ENCODE measurements around the gene ADGRG7. TPM values are rescaled to one million over a fixed set of nuclear protein-coding genes. Genes with fewer than 3 reads are reported as not detected.

The ADGRG7 gene
- total and polyA plus RNA-seq, 4 donors, result not detected

DNA sequence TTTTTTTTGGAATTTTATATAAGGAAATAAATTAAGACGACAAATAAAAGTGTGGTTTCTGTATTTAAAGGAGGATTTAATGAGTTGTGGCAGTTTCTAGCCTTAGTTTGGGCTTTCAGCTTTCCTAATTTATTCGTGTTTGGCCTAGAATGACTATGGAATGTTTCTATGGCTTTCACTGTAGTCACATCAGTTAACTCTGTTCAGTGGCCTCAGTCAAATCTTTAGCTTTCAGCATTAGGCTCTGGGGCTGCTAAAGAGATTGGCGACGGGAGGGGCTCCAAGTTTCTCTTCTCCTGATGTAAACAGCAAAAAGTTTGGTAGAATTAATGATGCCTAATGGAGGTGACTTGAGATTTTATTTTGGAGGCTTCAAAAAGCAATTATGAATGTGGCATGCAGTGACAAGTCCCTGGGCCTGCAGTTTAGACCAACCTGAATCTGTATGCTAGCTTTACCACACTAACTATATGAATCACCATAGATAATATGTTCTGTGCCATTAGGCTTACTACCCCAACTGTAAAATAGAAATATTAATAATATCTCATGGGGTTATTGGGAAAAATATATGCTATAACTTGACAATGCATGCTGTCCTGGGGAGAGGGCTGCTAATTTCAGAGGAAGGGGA, 47.1 kb upstream of the ADGRG7 start:
- H3K27me3 ChIP-seq (ENCODE audit: control insufficient read depth in 3 of 3, insufficient read depth in 3 of 3, low read length in 2 of 3), result no peaks in the 10 kb centered on the region
- no peaks in the 10 kb centered on the region for H3K9me3 ChIP-seq (ENCODE audit: control insufficient read depth in 4 of 4, insufficient read depth in 3 of 4, low read length in 3 of 4)
- H3K4me3 ChIP-seq, result no peak overlapping the region
- ATAC-seq (ENCODE audit: insufficient read depth, low FRiP score), result no peak
- peaks cover 0 to 21% (median 7%) of the 10 kb centered on the region in 5 donors for H3K4me1 ChIP-seq (ENCODE audit: control insufficient read depth in 5 of 5, insufficient read depth in 5 of 5, low read length in 5 of 5)
- WGBS, 2 donors, result 88 to 90% methylated on average over 4 of the region's 4 CpGs
- TF ChIP-seq, protein P1, sequence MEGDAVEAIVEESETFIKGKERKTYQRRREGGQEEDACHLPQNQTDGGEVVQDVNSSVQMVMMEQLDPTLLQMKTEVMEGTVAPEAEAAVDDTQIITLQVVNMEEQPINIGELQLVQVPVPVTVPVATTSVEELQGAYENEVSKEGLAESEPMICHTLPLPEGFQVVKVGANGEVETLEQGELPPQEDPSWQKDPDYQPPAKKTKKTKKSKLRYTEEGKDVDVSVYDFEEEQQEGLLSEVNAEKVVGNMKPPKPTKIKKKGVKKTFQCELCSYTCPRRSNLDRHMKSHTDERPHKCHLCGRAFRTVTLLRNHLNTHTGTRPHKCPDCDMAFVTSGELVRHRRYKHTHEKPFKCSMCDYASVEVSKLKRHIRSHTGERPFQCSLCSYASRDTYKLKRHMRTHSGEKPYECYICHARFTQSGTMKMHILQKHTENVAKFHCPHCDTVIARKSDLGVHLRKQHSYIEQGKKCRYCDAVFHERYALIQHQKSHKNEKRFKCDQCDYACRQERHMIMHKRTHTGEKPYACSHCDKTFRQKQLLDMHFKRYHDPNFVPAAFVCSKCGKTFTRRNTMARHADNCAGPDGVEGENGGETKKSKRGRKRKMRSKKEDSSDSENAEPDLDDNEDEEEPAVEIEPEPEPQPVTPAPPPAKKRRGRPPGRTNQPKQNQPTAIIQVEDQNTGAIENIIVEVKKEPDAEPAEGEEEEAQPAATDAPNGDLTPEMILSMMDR (IDR thresholded peaks at IDR 0.05; ENCODE audit: control extremely low read depth, extremely low read depth), result no peak
- H3K9ac ChIP-seq (ENCODE audit: insufficient read depth in 1 of 2, low read length in 2 of 2), result peak overlapping the region in 1 of 2 donors; percentile 56
- peaks cover 0 to 4% (median 2%) of the 10 kb centered on the region in 4 donors for H3K36me3 ChIP-seq (ENCODE audit: control insufficient read depth in 4 of 4, insufficient read depth in 4 of 4, low read length in 4 of 4)
- DNase-seq, result no peak
- no peak overlapping the region for H3K27ac ChIP-seq (ENCODE audit: low read depth in 1 of 2, low read length in 1 of 2)

DNA sequence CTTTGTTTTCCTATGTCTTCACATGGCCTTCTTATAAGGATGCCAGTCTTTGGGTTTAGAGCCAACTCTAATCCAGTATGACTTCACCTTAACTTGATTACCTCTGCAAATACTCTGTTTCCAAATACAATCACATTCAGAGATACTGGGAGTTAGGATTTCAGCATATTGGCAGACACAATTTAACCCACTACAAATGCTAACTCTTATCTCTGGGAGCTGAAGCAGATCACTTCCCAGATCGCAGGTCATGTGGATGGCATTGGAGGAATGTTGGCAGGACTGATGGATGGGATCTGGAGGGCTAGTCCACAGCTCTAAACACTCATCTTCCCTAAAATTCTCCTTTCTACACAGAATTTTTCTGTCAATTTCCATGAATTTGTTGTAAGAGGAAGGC, 46.2 kb upstream of the ADGRG7 start:
- Histone ChIP-seq H3K9ac (ENCODE audit: insufficient read depth in 1 of 2, low read length in 2 of 2) (no peak overlapping the region), H3K27ac (ENCODE audit: low read depth in 1 of 2, low read length in 1 of 2) (no peak overlapping the region), H3K4me3 (no peak overlapping the region), H3K4me1 (ENCODE audit: control insufficient read depth in 5 of 5, insufficient read depth in 5 of 5, low read length in 5 of 5) (peaks cover 0 to 21% (median 7%) of the 10 kb centered on the region in 5 donors), H3K27me3 (ENCODE audit: control insufficient read depth in 3 of 3, insufficient read depth in 3 of 3, low read length in 2 of 3) (no peaks in the 10 kb centered on the region), H3K9me3 (ENCODE audit: control insufficient read depth in 4 of 4, insufficient read depth in 3 of 4, low read length in 3 of 4) (no peaks in the 10 kb centered on the region), H3K36me3 (ENCODE audit: control insufficient read depth in 4 of 4, insufficient read depth in 4 of 4, low read length in 4 of 4) (peaks cover 0 to 4% (median under 1%) of the 10 kb centered on the region in 4 donors)
- ATAC-seq (ENCODE audit: insufficient read depth, low FRiP score), result no peak
- TF ChIP-seq, protein P1 (IDR thresholded peaks at IDR 0.05; ENCODE audit: control extremely low read depth, extremely low read depth), result no peak
- no peak for DNase-seq
- 51 to 67% methylated on average over 1 of the region's 1 CpG for whole genome bisulfite sequencing, 2 donors

DNA sequence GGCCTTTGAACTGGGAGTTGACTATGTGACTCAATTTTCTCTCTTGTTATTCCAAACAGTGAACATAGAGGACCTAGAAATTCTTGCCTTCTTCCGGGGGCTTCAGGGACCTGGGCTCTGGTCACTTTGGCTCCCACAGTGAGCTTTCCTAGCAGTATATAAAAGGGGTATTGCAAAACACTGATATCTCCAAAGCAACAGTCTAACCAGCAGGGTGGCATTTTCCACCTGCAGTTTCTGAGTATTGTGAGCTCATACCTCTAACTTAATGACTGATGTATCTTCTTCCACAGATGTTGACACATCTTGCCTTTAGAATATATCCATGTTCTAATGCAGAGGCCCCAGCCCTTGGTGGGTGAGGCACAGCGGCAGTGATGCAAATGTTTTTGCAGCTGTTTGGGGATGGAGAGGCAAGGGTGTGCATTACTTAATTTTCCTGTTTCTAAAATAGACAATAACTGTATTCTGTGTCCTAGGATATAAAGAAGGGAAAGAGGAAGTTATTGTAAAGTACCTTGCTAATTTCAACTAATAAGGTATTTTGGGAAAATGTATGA, 45.7 kb upstream of the ADGRG7 start:
- no peak overlapping the region for H3K9ac ChIP-seq (ENCODE audit: insufficient read depth in 1 of 2, low read length in 2 of 2)
- H3K4me1 ChIP-seq (ENCODE audit: control insufficient read depth in 5 of 5, insufficient read depth in 5 of 5, low read length in 5 of 5), result peaks cover 0 to 19% (median 3%) of the 10 kb centered on the region in 5 donors
- TF ChIP-seq, protein P1 (IDR thresholded peaks at IDR 0.05; ENCODE audit: control extremely low read depth, extremely low read depth), result no peak
- no peak overlapping the region for H3K27ac ChIP-seq (ENCODE audit: low read depth in 1 of 2, low read length in 1 of 2)
- no peaks in the 10 kb centered on the region for H3K27me3 ChIP-seq (ENCODE audit: control insufficient read depth in 3 of 3, insufficient read depth in 3 of 3, low read length in 2 of 3)
- H3K36me3 ChIP-seq (ENCODE audit: control insufficient read depth in 4 of 4, insufficient read depth in 4 of 4, low read length in 4 of 4), result peaks cover 0 to 1% (median 0%) of the 10 kb centered on the region in 4 donors
- ATAC-seq (ENCODE audit: insufficient read depth, low FRiP score), result no peak
- no peak overlapping the region for H3K4me3 ChIP-seq
- 52 to 80% methylated on average over 2 of the region's 2 CpGs for WGBS, 2 donors
- DNase-seq, result no peak
- no peaks in the 10 kb centered on the region for H3K9me3 ChIP-seq (ENCODE audit: control insufficient read depth in 4 of 4, insufficient read depth in 3 of 4, low read length in 3 of 4)

All from lung (tissue), 12 donors.